22Rv1 (cell line): ENCODE measurements around the gene ADRA2A.

Experiments used
- H3K27ac ChIP-seq: fragments of 450-650 bp; 2 replicates; pipeline ENCODE4 v1.5.1; 2017
- CTCF ChIP-seq: fragments of 450-650 bp; IDR thresholded peaks from 2 replicates; pipeline ENCODE4 v1.5.1; 2017; ENCODE audit warnings: mild to moderate bottlenecking
- ZFX ChIP-seq: fragments of 450-650 bp; IDR thresholded peaks from 2 replicates; pipeline ENCODE4 v1.6.1; 2017; ENCODE audit warnings: antibody characterized with exemption, borderline replicate concordance

ADRA2A gene

GRCh38 chr10:111076682-111077478 is at the start of gene ADRA2A:
Gene ADRA2A, plus strand, starts transcription at chr10:111077029. Its CDS starts 968 bp downstream, at chr10:111077997.
- H3K27ac ChIP-seq = peak within 1 kb of the TSS; percentile 61
- TF ChIP-seq ZFX (no peak), CTCF (no peak)

DNA sequence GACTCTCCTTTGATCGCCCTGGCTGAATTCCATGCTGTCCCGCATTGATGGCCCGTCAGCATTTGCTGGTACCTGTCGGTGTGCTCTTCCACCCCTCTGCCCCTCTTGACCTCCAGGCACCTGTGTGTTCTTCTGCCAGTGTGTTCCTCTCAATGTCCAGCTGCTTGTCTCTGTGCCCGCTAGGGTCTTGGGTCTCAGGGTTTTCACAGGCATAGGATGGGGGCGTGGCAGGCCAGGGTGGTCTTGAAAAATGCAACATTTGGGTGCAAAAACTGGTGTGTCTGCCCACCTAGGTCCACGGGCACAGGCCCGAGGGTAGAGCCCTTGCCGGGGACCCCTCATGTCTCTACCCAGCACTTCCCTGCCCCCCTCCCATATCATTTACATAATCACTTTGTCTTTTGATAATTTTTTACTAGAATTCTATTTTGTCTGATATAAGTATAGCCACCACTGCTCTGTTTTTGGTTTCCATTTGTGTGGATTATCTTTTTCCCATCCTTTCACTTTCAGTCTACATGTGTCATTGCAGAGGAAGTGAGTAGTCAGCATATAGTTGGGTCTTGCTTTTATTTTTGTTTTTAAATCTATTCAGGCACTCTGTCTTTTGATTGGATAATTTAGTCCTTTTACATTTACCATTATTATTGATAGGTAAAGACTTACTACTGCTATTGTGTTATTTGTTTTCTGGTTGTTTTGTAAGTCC is 46.6 kb upstream of the ADRA2A start:
- no peak overlapping the region for H3K27ac ChIP-seq
- TF ChIP-seq ZFX (no peak), CTCF (no peak)

DNA sequence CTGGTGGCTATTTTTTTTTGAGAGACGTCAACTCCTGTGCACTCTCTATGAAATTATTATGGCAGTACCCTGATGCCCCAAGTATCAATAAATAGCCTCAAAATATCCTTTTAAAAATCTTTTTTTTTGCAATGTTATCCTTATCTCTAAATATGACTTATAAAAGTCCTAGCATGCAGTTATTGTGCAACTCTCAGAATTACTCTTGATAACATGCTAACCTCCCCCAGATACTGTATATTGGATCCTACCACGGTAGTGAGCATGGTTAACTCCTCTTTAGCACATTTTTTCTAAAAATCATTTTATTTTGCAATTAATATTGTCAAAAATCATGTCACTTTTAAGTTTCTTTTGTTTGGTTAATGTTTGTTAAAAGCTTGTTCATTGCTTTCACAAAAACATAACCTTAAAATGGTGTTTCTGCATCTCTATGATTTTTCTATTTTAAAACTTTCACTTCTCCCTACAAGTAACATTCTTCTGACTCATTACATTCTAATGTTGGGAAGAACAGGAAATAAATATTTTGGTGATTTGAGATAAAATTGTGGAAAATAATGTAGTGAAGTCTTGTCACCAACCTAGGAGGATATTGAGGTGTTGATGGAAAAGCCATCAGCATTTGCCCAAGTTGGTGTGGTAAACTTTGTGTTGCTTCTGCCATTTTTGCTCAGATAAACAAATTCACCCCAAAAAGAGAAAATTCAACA is 42.1 kb upstream of the ADRA2A start:
- no peak overlapping the region for H3K27ac ChIP-seq
- no peak for TF ChIP-seq ZFX
- no peak for TF ChIP-seq CTCF

DNA sequence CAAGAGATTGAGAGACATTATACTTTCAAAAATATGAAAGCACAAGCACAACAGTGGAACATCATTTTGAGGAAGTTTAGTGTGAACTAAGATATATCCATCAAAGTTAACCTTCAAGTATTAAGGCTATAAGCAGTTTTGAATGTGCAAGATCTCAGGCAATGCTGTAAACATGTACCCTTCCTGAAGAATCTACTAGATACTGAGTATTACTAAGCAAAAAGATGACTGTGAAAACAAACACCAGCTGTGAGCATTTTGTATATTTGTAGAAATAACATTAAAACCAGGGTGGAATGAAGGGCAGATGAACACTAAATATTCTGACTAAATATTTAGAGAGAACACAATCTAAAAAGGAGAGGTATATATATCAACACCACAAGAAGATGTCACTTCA is 41.3 kb upstream of the ADRA2A start:
- no peak overlapping the region for H3K27ac ChIP-seq
- TF ChIP-seq CTCF (no peak), ZFX (no peak)

DNA sequence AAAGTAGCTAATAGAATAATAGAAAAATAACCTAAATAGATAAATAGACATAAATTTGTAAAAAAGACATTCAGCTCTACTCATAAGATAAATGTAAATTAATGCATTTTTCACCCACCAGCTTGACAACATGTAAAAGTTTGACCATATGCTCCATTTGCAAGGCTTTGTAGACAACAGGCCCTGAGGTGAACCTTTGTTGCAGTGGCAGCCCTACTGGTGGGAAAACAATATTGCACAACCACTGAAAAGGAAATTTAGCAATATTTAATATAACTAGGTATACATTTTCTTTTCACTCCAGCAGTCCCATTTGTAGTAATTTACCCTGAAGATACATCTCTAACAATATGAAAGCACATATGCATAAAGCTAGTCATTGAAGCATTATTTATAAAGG is 39.0 kb upstream of the ADRA2A start:
- TF ChIP-seq ZFX (no peak), CTCF (peak; percentile 20; the same call in 1 of the 2 replicates)
- no peak overlapping the region for H3K27ac ChIP-seq

GRCh38 chr10:111039522-111039921 is 37.3 kb upstream of the ADRA2A start:
- no peak for TF ChIP-seq CTCF
- no peak for TF ChIP-seq ZFX
- no peak overlapping the region for H3K27ac ChIP-seq
